DOHH2 (cell line): Measurements from ENCODE around the gene KLLN.
"Not testable (repeated sequence)": the region's sequence is repeated elsewhere in the genome, so short reads cannot be mapped to it uniquely, and the experiment has no call there.

Experiments used
- H3F3A ChIP-seq: fragments of 200-600 bp; sonication (generic), shearing (Covaris generic); 2 replicates; pipeline ENCODE4 v1.6.0; 2016; ENCODE audit warnings: antibody characterized with exemption, mild to moderate bottlenecking; ENCODE audit not compliant: control insufficient read depth, insufficient read depth
- H3K27ac ChIP-seq: fragments of 200-600 bp; sonication (generic); 2 replicates; pipeline ENCODE4 v1.5.1; 2014; ENCODE audit warnings: low read depth, mild to moderate bottlenecking, low read length, moderate library complexity
- H3K27me3 ChIP-seq: fragments of 200-600 bp; sonication (generic); 2 replicates; pipeline ENCODE4 v1.6.1; 2014; ENCODE audit warnings: mild to moderate bottlenecking, low read length, mixed read lengths; ENCODE audit not compliant: control insufficient read depth
- H3K36me3 ChIP-seq: fragments of 200-600 bp; sonication (generic); 2 replicates; pipeline ENCODE4 v1.6.1; 2014; ENCODE audit warnings: mild to moderate bottlenecking, low read length, moderate library complexity, mixed read lengths; ENCODE audit not compliant: control insufficient read depth
- H3K4me1 ChIP-seq: fragments of 200-600 bp; sonication (generic); 2 replicates; pipeline ENCODE4 v1.6.1; 2014; ENCODE audit warnings: mild to moderate bottlenecking, low read length, mixed read lengths; ENCODE audit not compliant: control insufficient read depth
- H3K4me2 ChIP-seq: fragments of 200-600 bp; sonication (generic); 2 replicates; pipeline ENCODE4 v1.6.0; 2014; ENCODE audit warnings: mild to moderate bottlenecking, low read length, moderate library complexity
- H3K4me3 ChIP-seq: fragments of 200-600 bp; sonication (generic); 2 replicates; pipeline ENCODE4 v1.5.1; 2014; ENCODE audit warnings: mild to moderate bottlenecking, low read length, mixed read lengths
- H3K79me2 ChIP-seq: fragments of 200-600 bp; sonication (generic); 2 replicates; pipeline ENCODE4 v1.6.1; 2014; ENCODE audit warnings: mild to moderate bottlenecking, low read length, mixed read lengths; ENCODE audit not compliant: control insufficient read depth
- H3K9me2 ChIP-seq: fragments of 200-600 bp; sonication (generic); replicated peaks from 2 replicates; pipeline ENCODE4 v1.6.1; 2014; ENCODE audit warnings: mild to moderate bottlenecking, low read length, mixed read lengths; ENCODE audit not compliant: control insufficient read depth
- H3K9me3 ChIP-seq: fragments of 200-600 bp; sonication (generic); 2 replicates; pipeline ENCODE4 v1.6.1; 2014; ENCODE audit warnings: antibody characterized with exemption, low read length, mixed read lengths; ENCODE audit not compliant: control insufficient read depth, insufficient read depth
- H4K20me1 ChIP-seq: fragments of 200-600 bp; sonication (generic); 2 replicates; pipeline ENCODE4 v1.6.0; 2014; ENCODE audit warnings: low read depth, mild to moderate bottlenecking, antibody characterized with exemption, low read length, moderate library complexity; ENCODE audit not compliant: control insufficient read depth, insufficient read depth
- EZH2phosphoT487 ChIP-seq: fragments of 200-600 bp; sonication (generic); IDR thresholded peaks from 2 replicates; pipeline ENCODE4 v1.6.1; 2017; ENCODE audit warnings: borderline replicate concordance, mild to moderate bottlenecking, antibody characterized with exemption, low read length, moderate library complexity, mixed read lengths
- TF ChIP-seq, protein P1 (sequence below): fragments of 200-600 bp; sonication (generic); IDR thresholded peaks from one replicate; pipeline ENCODE4 v1.5.1; 2014; ENCODE audit warnings: antibody characterized with exemption, mild to moderate bottlenecking, low read depth, low read length; ENCODE audit not compliant: poor library complexity, severe bottlenecking

Gene KLLN

DNA sequence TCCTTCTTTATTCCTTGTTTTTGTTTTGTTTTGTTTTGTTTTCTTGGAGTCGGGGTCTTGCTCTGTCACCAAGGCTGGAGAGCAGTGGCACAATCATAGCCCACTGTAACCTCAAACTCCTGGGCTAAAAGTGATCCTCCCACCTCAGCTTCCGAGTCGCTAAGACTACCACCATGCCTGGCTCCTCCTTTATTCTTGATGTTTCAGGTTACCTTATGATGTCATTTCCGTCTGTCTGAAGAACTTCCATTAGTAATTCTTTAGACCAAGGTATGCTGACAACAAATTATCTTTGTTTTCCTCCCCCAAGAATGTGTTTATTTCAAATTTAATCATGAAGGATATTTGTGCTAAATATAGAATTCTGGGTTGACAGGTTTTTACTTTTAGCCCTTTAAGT, 27.2 kb downstream of the KLLN start:
- H3K27ac ChIP-seq = no peak overlapping the region
- no peaks in the 10 kb centered on the region for H3K79me2 ChIP-seq
- H3K27me3 ChIP-seq = no peaks in the 10 kb centered on the region
- no peaks in the 10 kb centered on the region for H3K9me3 ChIP-seq
- H3F3A ChIP-seq = no peaks in the 10 kb centered on the region
- no peaks in the 10 kb centered on the region for H3K36me3 ChIP-seq
- H3K4me3 ChIP-seq = no peak overlapping the region
- H4K20me1 ChIP-seq = no peaks in the 10 kb centered on the region
- peaks cover 9% of the 10 kb centered on the region for H3K4me1 ChIP-seq
- H3K4me2 ChIP-seq = no peak overlapping the region
- no peaks in the 10 kb centered on the region for H3K9me2 ChIP-seq
- TF ChIP-seq, protein P1, sequence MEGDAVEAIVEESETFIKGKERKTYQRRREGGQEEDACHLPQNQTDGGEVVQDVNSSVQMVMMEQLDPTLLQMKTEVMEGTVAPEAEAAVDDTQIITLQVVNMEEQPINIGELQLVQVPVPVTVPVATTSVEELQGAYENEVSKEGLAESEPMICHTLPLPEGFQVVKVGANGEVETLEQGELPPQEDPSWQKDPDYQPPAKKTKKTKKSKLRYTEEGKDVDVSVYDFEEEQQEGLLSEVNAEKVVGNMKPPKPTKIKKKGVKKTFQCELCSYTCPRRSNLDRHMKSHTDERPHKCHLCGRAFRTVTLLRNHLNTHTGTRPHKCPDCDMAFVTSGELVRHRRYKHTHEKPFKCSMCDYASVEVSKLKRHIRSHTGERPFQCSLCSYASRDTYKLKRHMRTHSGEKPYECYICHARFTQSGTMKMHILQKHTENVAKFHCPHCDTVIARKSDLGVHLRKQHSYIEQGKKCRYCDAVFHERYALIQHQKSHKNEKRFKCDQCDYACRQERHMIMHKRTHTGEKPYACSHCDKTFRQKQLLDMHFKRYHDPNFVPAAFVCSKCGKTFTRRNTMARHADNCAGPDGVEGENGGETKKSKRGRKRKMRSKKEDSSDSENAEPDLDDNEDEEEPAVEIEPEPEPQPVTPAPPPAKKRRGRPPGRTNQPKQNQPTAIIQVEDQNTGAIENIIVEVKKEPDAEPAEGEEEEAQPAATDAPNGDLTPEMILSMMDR = no peak
- TF ChIP-seq EZH2phosphoT487 = no peak

DNA sequence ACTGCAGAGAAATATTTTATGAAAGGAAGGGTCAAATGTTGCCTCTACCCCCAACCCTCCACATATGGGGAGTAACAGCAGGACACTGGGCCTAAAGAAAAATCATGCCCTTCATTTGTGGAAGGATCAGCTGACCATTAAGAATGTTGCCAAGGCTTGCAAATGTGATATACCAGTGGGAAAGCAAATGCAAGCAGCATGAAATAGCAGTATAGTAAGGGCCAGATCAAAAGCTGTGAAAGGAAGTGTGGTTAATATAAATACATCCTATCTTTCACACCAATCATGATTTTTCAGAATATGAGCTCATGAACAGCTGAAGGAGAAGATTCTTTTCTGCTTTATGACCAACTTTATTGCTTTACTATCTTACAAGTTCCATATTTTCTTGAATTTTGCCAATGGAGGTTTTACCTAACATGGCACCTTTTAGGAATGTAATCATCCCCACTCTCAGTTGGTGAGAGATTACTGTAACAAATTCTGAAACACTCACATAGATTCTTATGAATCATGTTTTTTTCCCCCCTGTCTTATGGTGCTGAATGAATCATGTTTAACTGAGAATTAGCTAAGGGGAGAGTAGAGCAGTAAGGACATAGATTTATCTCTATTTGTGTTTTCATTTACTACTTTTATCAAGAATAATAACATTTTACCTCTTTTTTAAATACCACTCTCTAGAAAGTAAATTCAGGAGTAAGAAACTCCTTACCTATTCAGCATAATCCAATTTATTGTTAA, 33.2 kb downstream of the KLLN start:
- no peaks in the 10 kb centered on the region for H3K79me2 ChIP-seq
- no peaks in the 10 kb centered on the region for H3K27me3 ChIP-seq
- H3K4me2 ChIP-seq = no peak overlapping the region
- no peaks in the 10 kb centered on the region for H4K20me1 ChIP-seq
- no peaks in the 10 kb centered on the region for H3K36me3 ChIP-seq
- no peaks in the 10 kb centered on the region for H3K4me1 ChIP-seq
- no peak overlapping the region for H3K4me3 ChIP-seq
- no peak overlapping the region for H3K27ac ChIP-seq
- H3K9me2 ChIP-seq = no peaks in the 10 kb centered on the region
- H3K9me3 ChIP-seq = no peaks in the 10 kb centered on the region
- H3F3A ChIP-seq = no peaks in the 10 kb centered on the region
- no peak for TF ChIP-seq EZH2phosphoT487
- TF ChIP-seq, protein P1 = no peak

DNA sequence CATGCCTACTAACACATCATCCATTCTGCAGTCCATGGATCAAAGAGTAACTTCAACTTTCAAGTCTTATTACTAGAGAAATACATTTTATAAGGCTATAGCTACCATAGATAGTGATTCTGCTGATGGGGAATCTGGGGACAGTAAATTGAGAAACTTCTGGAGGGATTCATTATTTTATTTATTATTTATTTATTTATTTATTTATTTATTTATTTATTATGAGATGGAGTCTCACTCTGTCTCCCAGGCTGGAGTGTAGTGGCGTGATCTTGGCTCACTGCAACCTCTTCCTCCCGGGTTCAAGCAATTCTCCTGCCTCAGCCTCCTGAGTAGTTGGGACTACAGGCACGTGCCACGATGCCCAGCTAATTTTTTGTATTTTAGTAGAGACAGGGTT, 34.3 kb downstream of the KLLN start:
- not testable (repeated sequence) for H3K4me2 ChIP-seq, H4K20me1 ChIP-seq, H3K36me3 ChIP-seq, H3F3A ChIP-seq, H3K79me2 ChIP-seq, H3K4me1 ChIP-seq, H3K4me3 ChIP-seq, H3K9me3 ChIP-seq, H3K9me2 ChIP-seq, H3K27ac ChIP-seq, H3K27me3 ChIP-seq

DNA sequence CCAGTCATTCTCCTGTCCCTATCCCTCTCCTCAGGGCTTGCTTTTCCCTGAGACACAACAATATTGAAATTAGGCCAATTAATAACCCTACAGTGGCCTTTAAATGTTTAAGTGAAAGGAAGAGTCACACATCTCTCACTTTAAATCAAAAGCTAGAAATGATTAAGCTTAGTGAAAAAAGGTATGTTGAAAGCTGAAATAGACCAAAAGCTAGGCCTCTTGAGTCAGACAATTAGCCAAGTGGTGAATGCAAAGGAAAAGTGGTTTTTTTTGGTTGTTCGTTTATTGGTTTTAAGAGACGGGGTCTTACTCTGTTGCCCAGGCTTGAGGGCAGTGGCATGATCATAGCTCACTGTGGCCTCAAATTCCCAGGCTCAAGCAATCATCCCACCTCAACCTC, 35.7 kb downstream of the KLLN start:
- Histone ChIP-seq H3K4me1 (no peaks in the 10 kb centered on the region), H3K9me2 (no peaks in the 10 kb centered on the region), H3K4me2 (no peak overlapping the region), H3F3A (no peaks in the 10 kb centered on the region), H3K79me2 (no peaks in the 10 kb centered on the region), H4K20me1 (no peaks in the 10 kb centered on the region), H3K4me3 (no peak overlapping the region), H3K27me3 (no peaks in the 10 kb centered on the region), H3K9me3 (no peaks in the 10 kb centered on the region), H3K27ac (no peak overlapping the region), H3K36me3 (no peaks in the 10 kb centered on the region)
- no peak for TF ChIP-seq EZH2phosphoT487
- TF ChIP-seq, protein P1 = no peak
